Endothelial cell of umbilical vein (primary cell): ENCODE results near the gene AFF4.

Source experiments
- CTCF ChIP-seq, 2 donors: IDR thresholded peaks; 1 replicate in 1 of 2; 2 replicates in 1 of 2; pipeline ENCODE4 v1.5.1; 2011; ENCODE audit warnings: low read length in 2 of 2, mild to moderate bottlenecking in 2 of 2, moderate library complexity in 2 of 2, control low read depth in 1 of 2, inconsistent platforms in 1 of 2, low read depth in 1 of 2; ENCODE audit not compliant: insufficient read depth in 1 of 2; ENCODE audit errors: extremely low read depth in 1 of 2
- EZH2 ChIP-seq: IDR thresholded peaks from 2 replicates; pipeline ENCODE4 v1.6.1; 2012; ENCODE audit warnings: borderline replicate concordance, low read depth, mild to moderate bottlenecking, moderate library complexity, low read length, inconsistent platforms; ENCODE audit not compliant: severe bottlenecking
- MYC ChIP-seq: IDR thresholded peaks from one replicate; pipeline ENCODE4 v1.6.1; 2011; ENCODE audit warnings: mild to moderate bottlenecking, low read depth, low read length
- POLR2A ChIP-seq: IDR thresholded peaks from 2 replicates; pipeline ENCODE4 v1.6.1; 2012; ENCODE audit warnings: low read depth, mild to moderate bottlenecking, control low read depth, low read length
- POLR2AphosphoS5 ChIP-seq: IDR thresholded peaks from 2 replicates; pipeline ENCODE4 v1.6.1; 2012; ENCODE audit warnings: low read depth, mild to moderate bottlenecking, control low read depth, low read length, moderate library complexity; ENCODE audit not compliant: insufficient read depth
- TF ChIP-seq, protein P1 (sequence below): IDR thresholded peaks from 2 replicates; pipeline ENCODE4 v1.6.1; 2011; ENCODE audit not compliant: insufficient read depth, insufficient read length

DNA sequence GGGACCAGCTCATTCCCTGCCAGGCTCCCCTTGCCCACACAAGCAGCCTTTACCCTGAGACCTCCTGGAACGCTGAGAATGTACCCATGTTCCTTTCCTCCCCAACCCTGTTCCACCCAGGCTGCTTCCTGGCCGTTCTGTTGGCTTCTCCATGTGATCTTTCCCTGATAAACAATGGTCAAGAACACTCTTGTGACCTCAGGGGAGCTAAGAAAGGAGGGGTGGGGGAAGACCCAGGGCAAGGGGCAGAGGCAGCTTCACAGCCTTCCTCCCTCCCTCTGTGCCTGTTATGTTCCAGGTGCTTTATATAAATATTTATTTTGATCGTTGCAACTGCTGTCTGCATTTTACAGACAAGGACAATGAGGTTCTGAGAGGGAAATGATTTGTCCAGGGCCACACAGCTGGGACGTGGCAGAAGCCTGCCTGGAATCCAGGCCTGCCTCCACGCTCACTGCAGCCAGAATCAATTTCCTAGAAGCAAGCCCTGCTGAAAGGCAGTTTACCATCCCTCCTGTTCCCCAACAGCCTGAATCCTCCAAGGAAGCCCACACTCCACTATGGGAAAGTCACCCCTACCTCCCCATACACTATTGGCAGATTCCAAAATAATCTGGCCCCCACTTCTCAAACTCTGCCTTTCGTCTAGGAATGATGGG is 136.9 kb downstream of the AFF4 start:
- TF ChIP-seq CTCF (IDR thresholded peaks at IDR 0.05; ENCODE audit: extremely low read depth in 1 of 2, insufficient read depth in 1 of 2, low read depth in 1 of 2, low read length in 2 of 2) (no peak), POLR2A (no peak), POLR2AphosphoS5 (no peak), EZH2 (no peak), MYC (no peak)
- TF ChIP-seq, protein P1, sequence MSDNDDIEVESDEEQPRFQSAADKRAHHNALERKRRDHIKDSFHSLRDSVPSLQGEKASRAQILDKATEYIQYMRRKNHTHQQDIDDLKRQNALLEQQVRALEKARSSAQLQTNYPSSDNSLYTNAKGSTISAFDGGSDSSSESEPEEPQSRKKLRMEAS: no peak
